GM20000 (cell line): ENCODE results near the gene NARS2.

Source experiments
- DNase-seq: peaks from one replicate; pipeline ENCODE4 v3.0.0; 2012; ENCODE audit warnings: low spot score
- TF ChIP-seq, protein P1 (sequence below): IDR thresholded peaks from 2 replicates; pipeline ENCODE4 v1.5.1; 2012; ENCODE audit warnings: mild to moderate bottlenecking, control low read depth; ENCODE audit errors: extremely low read depth, missing control alignments

NARS2 gene

DNA sequence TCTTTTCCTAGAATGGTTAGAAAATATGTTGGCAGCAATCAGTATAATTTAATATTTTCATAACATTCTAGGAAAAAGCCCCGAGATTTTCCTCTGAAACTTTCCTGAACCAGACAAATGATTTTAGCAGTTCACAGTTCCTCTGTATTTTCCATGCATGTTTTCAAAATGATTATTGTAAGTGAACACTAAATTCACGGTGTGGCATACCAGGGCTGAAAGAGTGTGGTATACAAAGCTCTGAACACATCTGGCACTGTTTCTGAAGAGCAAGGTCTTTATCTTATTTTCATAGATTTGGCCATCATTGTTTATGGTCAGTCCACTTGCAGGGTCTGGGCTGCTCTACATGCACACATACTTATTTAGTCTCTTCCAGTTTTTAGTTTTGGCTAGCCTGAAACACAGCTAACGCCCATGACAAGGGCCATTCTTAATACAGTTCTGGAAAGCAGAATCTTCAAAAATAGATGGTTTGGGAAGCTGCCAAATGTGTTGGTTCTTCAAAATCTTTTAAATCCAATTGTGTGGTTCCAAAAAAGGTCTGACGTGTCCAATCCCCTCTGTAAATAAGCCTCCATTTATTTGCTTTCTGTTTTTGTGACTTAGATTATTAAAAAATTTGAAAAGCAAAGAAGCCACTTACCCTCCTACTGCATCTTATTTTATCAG lies 149.1 kb downstream of the NARS2 start:
- no peak for DNase-seq
- TF ChIP-seq, protein P1, sequence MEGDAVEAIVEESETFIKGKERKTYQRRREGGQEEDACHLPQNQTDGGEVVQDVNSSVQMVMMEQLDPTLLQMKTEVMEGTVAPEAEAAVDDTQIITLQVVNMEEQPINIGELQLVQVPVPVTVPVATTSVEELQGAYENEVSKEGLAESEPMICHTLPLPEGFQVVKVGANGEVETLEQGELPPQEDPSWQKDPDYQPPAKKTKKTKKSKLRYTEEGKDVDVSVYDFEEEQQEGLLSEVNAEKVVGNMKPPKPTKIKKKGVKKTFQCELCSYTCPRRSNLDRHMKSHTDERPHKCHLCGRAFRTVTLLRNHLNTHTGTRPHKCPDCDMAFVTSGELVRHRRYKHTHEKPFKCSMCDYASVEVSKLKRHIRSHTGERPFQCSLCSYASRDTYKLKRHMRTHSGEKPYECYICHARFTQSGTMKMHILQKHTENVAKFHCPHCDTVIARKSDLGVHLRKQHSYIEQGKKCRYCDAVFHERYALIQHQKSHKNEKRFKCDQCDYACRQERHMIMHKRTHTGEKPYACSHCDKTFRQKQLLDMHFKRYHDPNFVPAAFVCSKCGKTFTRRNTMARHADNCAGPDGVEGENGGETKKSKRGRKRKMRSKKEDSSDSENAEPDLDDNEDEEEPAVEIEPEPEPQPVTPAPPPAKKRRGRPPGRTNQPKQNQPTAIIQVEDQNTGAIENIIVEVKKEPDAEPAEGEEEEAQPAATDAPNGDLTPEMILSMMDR = no peak

DNA sequence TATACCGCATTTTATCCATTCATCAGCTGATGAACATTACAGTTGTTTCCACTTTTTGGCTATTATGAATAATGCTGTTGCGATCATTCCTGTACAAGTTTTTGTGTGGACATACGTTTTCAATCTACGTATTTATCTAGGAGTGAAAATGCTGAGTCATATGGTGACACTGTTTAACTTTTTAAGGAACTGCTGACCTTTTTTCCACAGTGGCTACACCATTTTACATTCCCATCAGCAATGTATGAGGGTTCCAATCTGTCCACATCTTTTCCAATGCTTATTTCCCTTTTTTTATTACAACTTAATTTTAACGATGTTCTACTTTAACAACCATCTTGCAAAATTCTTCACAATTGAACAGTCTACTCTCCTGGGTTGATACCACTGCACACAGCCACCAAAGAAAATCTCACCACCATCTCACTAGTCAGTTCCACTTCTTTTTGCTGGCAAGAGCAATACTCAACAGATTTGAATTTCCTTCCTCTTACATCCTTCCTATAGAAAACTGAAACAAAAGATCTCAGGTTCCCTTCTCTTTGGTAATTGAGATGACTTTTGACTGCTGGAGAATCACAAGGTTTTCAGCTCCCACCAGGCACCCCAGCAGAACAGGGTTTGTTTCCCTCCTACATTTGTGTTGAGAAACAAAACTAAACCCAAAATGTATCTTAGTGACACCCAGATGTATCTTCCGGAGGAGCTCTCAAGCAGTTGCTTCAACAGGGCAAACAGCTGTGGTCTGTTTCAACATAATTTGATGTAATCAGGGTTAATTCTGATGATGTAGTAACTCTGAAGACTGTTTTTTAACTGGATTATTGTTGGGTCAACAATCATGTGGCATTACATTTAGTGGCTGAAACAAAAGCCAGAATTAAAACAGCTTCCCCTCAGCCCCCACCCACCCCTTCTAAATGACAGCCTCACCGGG lies 150.1 kb downstream of the NARS2 start:
- peak; percentile 25 for DNase-seq
- TF ChIP-seq, protein P1 = no peak

DNA sequence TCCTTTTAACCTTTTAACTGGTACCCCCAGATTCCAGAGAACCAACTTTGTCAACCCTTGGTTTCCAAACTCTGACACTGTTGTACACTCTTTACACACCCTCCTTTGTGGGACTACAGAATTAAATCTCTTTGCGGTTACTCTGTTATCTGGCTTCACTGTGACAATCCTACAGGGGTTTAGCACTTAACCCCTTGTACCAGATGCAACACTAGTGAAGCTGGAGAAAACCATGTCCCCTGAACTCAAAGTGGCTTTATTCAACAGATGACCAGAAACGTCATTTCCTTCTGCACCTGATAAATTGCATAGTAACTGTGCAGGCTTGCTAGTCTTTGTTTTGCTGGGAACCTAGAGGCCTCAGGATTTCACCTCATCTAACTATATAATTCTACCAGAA lies 151.4 kb downstream of the NARS2 start:
- TF ChIP-seq, protein P1 = no peak
- DNase-seq = no peak

DNA sequence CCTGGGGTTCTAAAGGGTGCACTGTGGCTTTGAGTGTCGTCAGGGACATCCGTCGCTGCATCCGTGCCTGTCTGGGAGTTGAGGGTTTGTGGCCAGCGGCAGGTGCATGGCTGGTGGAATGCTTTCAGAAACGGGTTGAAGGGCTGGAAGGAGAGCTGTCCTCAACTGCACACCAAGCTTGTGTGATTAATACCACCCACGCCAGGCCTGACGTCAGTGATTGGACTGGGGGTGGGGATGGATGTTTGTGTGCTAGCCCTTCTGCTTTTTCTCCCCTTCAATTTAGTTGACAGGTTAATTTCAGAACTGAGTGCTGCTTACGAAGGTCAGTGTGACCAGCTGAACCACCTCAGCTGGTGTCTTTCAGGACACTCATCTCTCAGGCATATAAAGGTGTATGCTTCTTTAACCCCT lies 153.9 kb downstream of the NARS2 start:
- peak; percentile 57 for DNase-seq
- TF ChIP-seq, protein P1 = no peak

DNA sequence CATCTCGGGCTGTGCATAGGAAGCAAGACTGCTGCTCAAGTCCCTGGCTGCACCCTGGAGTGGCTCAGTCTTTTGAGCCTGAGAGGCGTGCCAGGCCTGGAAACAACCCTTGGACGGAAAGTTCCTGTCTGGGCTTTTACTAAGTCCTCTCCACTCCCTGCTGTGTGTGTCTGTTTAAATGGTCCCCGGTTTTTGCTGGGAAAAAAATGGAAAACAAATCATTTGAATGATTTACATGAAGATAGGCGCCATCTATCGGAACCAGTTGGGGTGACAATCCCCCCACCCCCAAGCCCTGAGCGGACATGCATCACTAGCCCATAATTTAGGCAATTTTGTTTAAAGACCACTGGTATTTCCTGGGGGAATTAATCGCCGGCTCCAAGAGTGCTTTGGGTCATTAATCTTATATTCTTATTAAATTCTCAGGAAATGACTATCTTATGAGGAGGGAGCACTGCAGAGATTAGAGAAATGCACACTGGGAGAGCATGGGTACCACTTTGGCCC lies 154.4 kb downstream of the NARS2 start:
- peak; percentile 50 for DNase-seq

DNA sequence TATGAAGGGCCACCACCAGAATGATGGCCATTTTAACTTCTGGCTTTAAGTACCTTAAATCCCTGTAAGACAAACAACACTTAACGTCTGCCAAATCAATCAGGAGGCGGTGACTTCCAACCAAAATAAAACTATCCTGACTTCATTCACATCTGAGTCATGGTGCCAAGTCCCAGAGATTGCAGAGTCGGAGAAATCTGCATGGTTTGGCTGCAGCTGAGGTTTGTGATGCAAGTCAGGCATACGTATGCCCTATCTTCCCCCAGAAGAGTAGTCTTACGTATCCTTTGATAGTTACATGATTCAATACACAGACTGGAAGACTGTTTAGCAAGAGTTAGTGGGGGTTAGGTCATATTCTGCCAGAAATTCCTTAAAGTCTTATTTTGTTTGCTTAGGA lies 155.3 kb downstream of the NARS2 start:
- TF ChIP-seq, protein P1 = no peak
- DNase-seq = no peak

More for the DNA sequence above, 154.4 kb downstream of the NARS2 start:
- TF ChIP-seq, protein P1 = peak; percentile 48
